Keratinocyte (primary cell): ENCODE data around the gene XPA.

Experiments used
- CTCF ChIP-seq, 3 experiments: IDR thresholded peaks in 1 of 3; conservative IDR thresholded peaks in 1 of 3; optimal IDR thresholded peaks in 1 of 3; 2 replicates in 2 of 3; 3 replicates in 1 of 3; pipeline versions ENCODE3 to v1.5.1; 2011; ENCODE audit warnings: low read length in 3 of 3, mild to moderate bottlenecking in 3 of 3, moderate library complexity in 2 of 3, control low read depth in 1 of 3, inconsistent platforms in 1 of 3; ENCODE audit not compliant: insufficient read depth in 2 of 3; ENCODE audit errors: extremely low read depth in 1 of 3
- EZH2 ChIP-seq: IDR thresholded peaks from one replicate; pipeline ENCODE4 v1.6.1; 2012; ENCODE audit warnings: inconsistent platforms, mild to moderate bottlenecking, low read length, moderate library complexity

GRCh38 chr9:97658707-97659106 is 38.4 kb downstream of the XPA start:
- TF ChIP-seq CTCF (optimal IDR thresholded peaks at IDR 0.05 in 1 of 3, IDR thresholded peaks at IDR 0.05 in 1 of 3, conservative IDR thresholded peaks at IDR 0.05 in 1 of 3; ENCODE audit: extremely low read depth in 1 of 3, insufficient read depth in 2 of 3, low read length in 3 of 3) (no peak), EZH2 (no peak)
